GM18867 (cell line): Measurements from ENCODE around the gene CNIH2.
A peak's percentile ranks its signal among the peaks of the same experiment; 100 is the strongest.
"Not testable (repeated sequence)": the region's sequence is repeated elsewhere in the genome, so short reads cannot be mapped to it uniquely, and the experiment has no call there.

Source experiments
- ATAC-seq: cut with Tn5 transposase; IDR thresholded peaks from one replicate; pipeline ENCODE4 v1.9.1; 2021; ENCODE audit warnings: mild to moderate bottlenecking, moderate library complexity; ENCODE audit not compliant: unreplicated experiment

CNIH2 gene

GRCh38 chr11:66289548-66290329 lies 11.8 kb downstream of the CNIH2 start:
- ATAC-seq, result peak; percentile 29

GRCh38 chr11:66290330-66290621 lies 12.3 kb downstream of the CNIH2 start:
- no peak for ATAC-seq

GRCh38 chr11:66291303-66291705 lies 13.3 kb downstream of the CNIH2 start:
- no peak for ATAC-seq

GRCh38 chr11:66291706-66292542 lies 13.9 kb downstream of the CNIH2 start, which contains the start of gene TMEM151A:
TMEM151A (plus strand) TSS chr11:66291894; CDS start chr11:66292014, 120 bp downstream.
- ATAC-seq, result no peak

- ATAC-seq, result no peak
Observed at GRCh38 chr11:66292543-66293332, 14.8 kb downstream of the CNIH2 start.

GRCh38 chr11:66293352-66293751 lies 15.4 kb downstream of the CNIH2 start:
- ATAC-seq, result no peak

- no peak for ATAC-seq
Observed at GRCh38 chr11:66293777-66294625, 16.0 kb downstream of the CNIH2 start.

GRCh38 chr11:66294626-66295620 lies 16.9 kb downstream of the CNIH2 start:
- no peak for ATAC-seq

- ATAC-seq, result no peak
Observed at GRCh38 chr11:66297610-66298009, 19.6 kb downstream of the CNIH2 start.

GRCh38 chr11:66299186-66299585 lies 21.2 kb downstream of the CNIH2 start:
- ATAC-seq, result no peak

- ATAC-seq, result no peak
Observed at GRCh38 chr11:66302656-66303055, 24.7 kb downstream of the CNIH2 start.

- no peak for ATAC-seq
Observed at GRCh38 chr11:66309475-66309874, 31.5 kb downstream of the CNIH2 start.

GRCh38 chr11:66310324-66310723 lies 32.3 kb downstream of the CNIH2 start:
- no peak for ATAC-seq

- not testable (repeated sequence) for ATAC-seq
Observed at GRCh38 chr11:66310803-66311440, 32.9 kb downstream of the CNIH2 start.

GRCh38 chr11:66311470-66311964 lies 33.5 kb downstream of the CNIH2 start:
- ATAC-seq, result no peak

GRCh38 chr11:66311965-66312548 lies 34.1 kb downstream of the CNIH2 start:
- peak; percentile 68 for ATAC-seq

GRCh38 chr11:66312549-66313320 lies 34.8 kb downstream of the CNIH2 start:
- ATAC-seq, result peak; percentile 52
